ENCODE measurements around the gene CFLAR. TPM values are rescaled to one million over a fixed set of nuclear protein-coding genes. Genes with fewer than 3 reads are reported as not detected.

CFLAR gene
- total and polyA plus RNA-seq, 9 of the 15 experiments (the other 6 are each of a cell fraction or from before 2014, with no cell fraction given), result 27.5 to 102 (median 54.0) TPM

DNA sequence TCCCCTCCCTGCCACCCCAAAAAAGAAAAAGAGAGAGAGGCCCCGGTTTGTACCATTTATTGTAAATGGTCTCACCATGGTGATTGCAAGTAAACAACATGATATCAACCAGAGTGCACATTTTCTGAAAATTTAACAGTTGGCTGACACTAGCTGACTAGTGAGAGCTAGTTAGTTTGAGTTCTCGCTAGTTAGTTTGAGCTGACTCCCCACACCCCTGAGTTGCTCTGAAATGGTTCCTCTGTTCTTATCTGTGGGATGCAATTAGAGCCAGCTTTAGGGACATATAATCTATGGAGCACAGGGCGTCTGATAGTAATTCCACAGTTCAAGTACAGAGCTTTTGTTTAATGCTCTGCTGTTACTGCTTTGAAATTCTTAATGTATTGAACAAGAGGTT, 80.0 kb downstream of the CFLAR start:
- WGBS (ENCODE audit: insufficient coverage, low coverage, missing lambda C conversion rate), result 20% methylated on average over 3 of the region's 3 CpGs
- Histone ChIP-seq H3K9ac (ENCODE audit: insufficient read depth in 1 of 2, low read depth in 2 of 2, low read length in 2 of 2) (no peak overlapping the region), H3K4me2 (ENCODE audit: insufficient read depth, low read length) (peak overlapping the region; percentile 40), H3K9me3 (replicated peaks; ENCODE audit: control insufficient read depth, insufficient read depth, low read depth, low read length) (no peaks in the 10 kb centered on the region), H2AFZ (ENCODE audit: low read depth, low read length) (no peak overlapping the region), H3K9me1 (ENCODE audit: control insufficient read depth, insufficient read depth, low read length) (no peaks in the 10 kb centered on the region), H3K4me1 (replicated peaks in 1 of 2; ENCODE audit: control insufficient read depth in 2 of 2, insufficient read depth in 2 of 2, low read length in 2 of 2) (peaks cover 7 to 12% of the 10 kb centered on the region in 2 experiments; a peak in 3 of 5 replicates), H3K27ac (ENCODE audit: extremely low read depth, low read depth, low read length) (0 out of 3 replicates have a peak overlapping the region, but pooled peaks have one; percentile 14), H3K4me3 (no peak overlapping the region), H4K20me1 (replicated peaks; ENCODE audit: control insufficient read depth, insufficient read depth, low read length) (no peaks in the 10 kb centered on the region), H3K27me3 (ENCODE audit: control insufficient read depth in 2 of 2, insufficient read depth in 2 of 2, low read length in 2 of 2) (no peaks in the 10 kb centered on the region), H3K36me3 (ENCODE audit: control insufficient read depth, insufficient read depth, low read length) (peaks cover 67% of the 10 kb centered on the region; the same call in 2 of the 3 replicates), H3K79me2 (ENCODE audit: control insufficient read depth, insufficient read depth, low read length) (no peaks in the 10 kb centered on the region)
- in situ Hi-C loops (cut with MboI) (loop anchor here (25.0 kb wide), 1 partner anchor 484 kb away; no protein-coding TSS in a partner anchor), intact Hi-C loops (cut with micrococcal nuclease) (no loop called here)
- BruUV-seq (replicated peaks), result no TSS peak
- ATAC-seq (peak; percentile 69), DNase-seq (ENCODE audit: extremely low read depth in 1 of 4, low spot score in 3 of 4) (peak in 2 of 4 experiments; percentile 39 to 42), FAIRE-seq (peak; percentile 46)
- ChIA-PET POLR2A (interaction anchor here (0.8 to 1.1 kb wide), 5 partner anchors 11 to 331 kb away, joined by 3 to 5 read pairs (median 4); partner anchors contain the start of genes CASP10 and CLK1), CTCF (ENCODE audit: low intra/inter-chr PET ratio) (no interaction called here)
- TF ChIP-seq IRF2 (CRISPR knock-in tag; IDR thresholded peaks at IDR 0.05) (no peak), TEAD4 (IDR thresholded peaks at IDR 0.05; ENCODE audit: low read length) (peak; percentile 42; the same call in 1 of the 2 replicates), TEAD4 (CRISPR knock-in tag; IDR thresholded peaks at IDR 0.05; ENCODE audit: borderline replicate concordance) (no peak), RFX1 (IDR thresholded peaks at IDR 0.05) (peak; percentile 25; the same call in 1 of the 2 replicates), TAL1 (IDR thresholded peaks at IDR 0.05) (peak; percentile 52), CBFA2T2 (conservative IDR thresholded peaks at IDR 0.05) (peak; percentile 44), ARID1B (IDR thresholded peaks at IDR 0.05) (peak; percentile 67), NELFE (IDR thresholded peaks at IDR 0.05; ENCODE audit: insufficient read depth, insufficient read length) (no peak), CBFA2T3 (IDR thresholded peaks at IDR 0.05) (peak; percentile 69), PCBP2 (IDR thresholded peaks at IDR 0.05; ENCODE audit: low read depth, low read length, poor library complexity, severe bottlenecking) (no peak), DPF2 (IDR thresholded peaks at IDR 0.05) (peak; percentile 42; the same call in 1 of the 2 replicates), ZNF695 (CRISPR knock-in tag; IDR thresholded peaks at IDR 0.05) (no peak), SREBF1 (IDR thresholded peaks at IDR 0.05; ENCODE audit: borderline replicate concordance, low read depth, low read length) (no peak), ATF7 (IDR thresholded peaks at IDR 0.05) (peak; percentile 74), FOXK2 (conservative IDR thresholded peaks at IDR 0.05 in 1 of 2, IDR thresholded peaks at IDR 0.05 in 1 of 2; ENCODE audit: low read depth in 2 of 2) (peak in 1 of 2 experiments; percentile 83; a peak in 2 of 4 replicates), TCF3 (CRISPR knock-in tag; IDR thresholded peaks at IDR 0.05) (peak; percentile 78), ZNF239 (CRISPR knock-in tag; IDR thresholded peaks at IDR 0.05) (no peak)
- TF ChIP-seq, protein P1, sequence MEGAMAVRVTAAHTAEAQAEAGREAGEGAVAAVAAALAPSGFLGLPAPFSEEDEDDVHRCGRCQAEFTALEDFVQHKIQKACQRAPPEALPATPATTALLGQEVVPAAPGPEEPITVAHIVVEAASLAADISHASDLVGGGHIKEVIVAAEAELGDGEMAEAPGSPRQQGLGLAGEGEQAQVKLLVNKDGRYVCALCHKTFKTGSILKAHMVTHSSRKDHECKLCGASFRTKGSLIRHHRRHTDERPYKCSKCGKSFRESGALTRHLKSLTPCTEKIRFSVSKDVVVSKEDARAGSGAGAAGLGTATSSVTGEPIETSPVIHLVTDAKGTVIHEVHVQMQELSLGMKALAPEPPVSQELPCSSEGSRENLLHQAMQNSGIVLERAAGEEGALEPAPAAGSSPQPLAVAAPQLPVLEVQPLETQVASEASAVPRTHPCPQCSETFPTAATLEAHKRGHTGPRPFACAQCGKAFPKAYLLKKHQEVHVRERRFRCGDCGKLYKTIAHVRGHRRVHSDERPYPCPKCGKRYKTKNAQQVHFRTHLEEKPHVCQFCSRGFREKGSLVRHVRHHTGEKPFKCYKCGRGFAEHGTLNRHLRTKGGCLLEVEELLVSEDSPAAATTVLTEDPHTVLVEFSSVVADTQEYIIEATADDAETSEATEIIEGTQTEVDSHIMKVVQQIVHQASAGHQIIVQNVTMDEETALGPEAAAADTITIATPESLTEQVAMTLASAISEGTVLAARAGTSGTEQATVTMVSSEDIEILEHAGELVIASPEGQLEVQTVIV (CRISPR knock-in tag; IDR thresholded peaks at IDR 0.05; ENCODE audit: borderline replicate concordance), result no peak
- TF ChIP-seq, protein P2, sequence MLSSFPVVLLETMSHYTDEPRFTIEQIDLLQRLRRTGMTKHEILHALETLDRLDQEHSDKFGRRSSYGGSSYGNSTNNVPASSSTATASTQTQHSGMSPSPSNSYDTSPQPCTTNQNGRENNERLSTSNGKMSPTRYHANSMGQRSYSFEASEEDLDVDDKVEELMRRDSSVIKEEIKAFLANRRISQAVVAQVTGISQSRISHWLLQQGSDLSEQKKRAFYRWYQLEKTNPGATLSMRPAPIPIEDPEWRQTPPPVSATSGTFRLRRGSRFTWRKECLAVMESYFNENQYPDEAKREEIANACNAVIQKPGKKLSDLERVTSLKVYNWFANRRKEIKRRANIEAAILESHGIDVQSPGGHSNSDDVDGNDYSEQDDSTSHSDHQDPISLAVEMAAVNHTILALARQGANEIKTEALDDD (IDR thresholded peaks at IDR 0.05), result peak; percentile 99

Data from K562 (cell line).